Parathyroid adenoma (tissue), 2 donors: ENCODE data around the gene DLG2.

Experiments used
- H2AFZ ChIP-seq: fragments of 300-600 bp; sonication (generic); one replicate; pipeline ENCODE4 v1.7.0; 2017; ENCODE audit warnings: antibody characterized with exemption, mild to moderate bottlenecking
- H3K27ac ChIP-seq: fragments of 300-600 bp; sonication (generic); one replicate; pipeline ENCODE4 v1.7.0; 2017
- H3K27me3 ChIP-seq: fragments of 300-600 bp; sonication (generic); one replicate; pipeline ENCODE4 v1.7.0; 2017; ENCODE audit warnings: low read length; ENCODE audit not compliant: control insufficient read depth, insufficient read depth
- H3K36me3 ChIP-seq: fragments of 300-600 bp; sonication (generic); one replicate; pipeline ENCODE4 v1.7.0; 2017; ENCODE audit warnings: low read length; ENCODE audit not compliant: control insufficient read depth, insufficient read depth
- H3K4me1 ChIP-seq: fragments of 300-600 bp; sonication (generic); one replicate; pipeline ENCODE4 v1.7.0; 2017; ENCODE audit warnings: control low read depth
- H3K4me2 ChIP-seq: fragments of 300-600 bp; sonication (generic); one replicate; pipeline ENCODE4 v1.7.0; 2017; ENCODE audit warnings: low read length
- H3K4me3 ChIP-seq: fragments of 300-600 bp; sonication (generic); one replicate; pipeline ENCODE4 v1.7.0; 2017; ENCODE audit warnings: low read depth, low read length
- H3K79me2 ChIP-seq: fragments of 300-600 bp; sonication (generic); one replicate; pipeline ENCODE4 v1.7.0; 2017; ENCODE audit warnings: control low read depth
- H3K9ac ChIP-seq: fragments of 300-600 bp; sonication (generic); one replicate; pipeline ENCODE4 v1.7.0; 2017; ENCODE audit warnings: mild to moderate bottlenecking
- H3K9me3 ChIP-seq: fragments of 300-600 bp; sonication (generic); one replicate; pipeline ENCODE4 v1.7.0; 2017; ENCODE audit warnings: low read length; ENCODE audit not compliant: control insufficient read depth
- CTCF ChIP-seq: fragments of 300-600 bp; sonication (generic); IDR thresholded peaks from one replicate; pipeline ENCODE4 v1.7.0; 2017; ENCODE audit warnings: antibody characterized with exemption, mild to moderate bottlenecking
- donor health status: primary hyperparathyroidism.

Gene DLG2

GRCh38 chr11:84819537-84819936 lies 807.6 kb downstream of the DLG2 start:
- no peak for TF ChIP-seq CTCF
- no peak overlapping the region for H3K27ac ChIP-seq
- H2AFZ ChIP-seq = no peak overlapping the region

GRCh38 chr11:84819128-84819527 lies 808.0 kb downstream of the DLG2 start:
- Histone ChIP-seq H3K9ac (no peak overlapping the region), H3K9me3 (no peaks in the 10 kb centered on the region), H3K27ac (no peak overlapping the region), H3K36me3 (no peaks in the 10 kb centered on the region), H3K79me2 (no peaks in the 10 kb centered on the region), H3K27me3 (no peaks in the 10 kb centered on the region), H3K4me1 (no peaks in the 10 kb centered on the region), H2AFZ (no peak overlapping the region), H3K4me3 (no peak overlapping the region), H3K4me2 (no peak overlapping the region)
- no peak for TF ChIP-seq CTCF

More at GRCh38 chr11:84819537-84819936, 807.6 kb downstream of the DLG2 start:
- Histone ChIP-seq H3K36me3 (no peaks in the 10 kb centered on the region), H3K79me2 (no peaks in the 10 kb centered on the region), H3K4me1 (no peaks in the 10 kb centered on the region), H3K4me3 (no peak overlapping the region), H3K9ac (no peak overlapping the region), H3K4me2 (no peak overlapping the region), H3K9me3 (no peaks in the 10 kb centered on the region), H3K27me3 (no peaks in the 10 kb centered on the region)

- Histone ChIP-seq H3K27me3 (no peaks in the 10 kb centered on the region), H3K36me3 (no peaks in the 10 kb centered on the region), H2AFZ (no peak overlapping the region), H3K79me2 (no peaks in the 10 kb centered on the region), H3K27ac (no peak overlapping the region), H3K4me1 (no peaks in the 10 kb centered on the region), H3K9ac (no peak overlapping the region), H3K4me2 (no peak overlapping the region), H3K9me3 (no peaks in the 10 kb centered on the region), H3K4me3 (no peak overlapping the region)
- TF ChIP-seq CTCF = no peak
These were observed 809.1 kb downstream of the DLG2 start for GRCh38 chr11:84817998-84818397.

GRCh38 chr11:84812471-84812969 lies 814.6 kb downstream of the DLG2 start:
- no peaks in the 10 kb centered on the region for H3K9me3 ChIP-seq
- no peaks in the 10 kb centered on the region for H3K4me1 ChIP-seq
- H2AFZ ChIP-seq = no peak overlapping the region
- no peak for TF ChIP-seq CTCF
- no peaks in the 10 kb centered on the region for H3K36me3 ChIP-seq
- no peak overlapping the region for H3K4me3 ChIP-seq
- H3K79me2 ChIP-seq = no peaks in the 10 kb centered on the region
- H3K9ac ChIP-seq = no peak overlapping the region
- no peaks in the 10 kb centered on the region for H3K27me3 ChIP-seq
- no peak overlapping the region for H3K27ac ChIP-seq
- H3K4me2 ChIP-seq = no peak overlapping the region

GRCh38 chr11:84806354-84806753 lies 820.8 kb downstream of the DLG2 start:
- no peak overlapping the region for H3K4me2 ChIP-seq
- H3K4me3 ChIP-seq = no peak overlapping the region
- no peak overlapping the region for H3K27ac ChIP-seq
- no peak overlapping the region for H2AFZ ChIP-seq
- no peaks in the 10 kb centered on the region for H3K9me3 ChIP-seq
- no peaks in the 10 kb centered on the region for H3K36me3 ChIP-seq
- H3K9ac ChIP-seq = no peak overlapping the region
- H3K27me3 ChIP-seq = no peaks in the 10 kb centered on the region
- no peaks in the 10 kb centered on the region for H3K4me1 ChIP-seq
- no peaks in the 10 kb centered on the region for H3K79me2 ChIP-seq
- no peak for TF ChIP-seq CTCF
